Medulla oblongata (tissue), 1 donor: ENCODE measurements around the gene NUP210L.
"Not testable (repeated sequence)": the region's sequence is repeated elsewhere in the genome, so short reads cannot be mapped to it uniquely, and the experiment has no call there.

ENCODE experiments used
- DNase-seq: peaks from one replicate; pipeline ENCODE4 v3.0.0-alpha.2; 2015; ENCODE audit errors: extremely low spot score

The NUP210L gene

DNA sequence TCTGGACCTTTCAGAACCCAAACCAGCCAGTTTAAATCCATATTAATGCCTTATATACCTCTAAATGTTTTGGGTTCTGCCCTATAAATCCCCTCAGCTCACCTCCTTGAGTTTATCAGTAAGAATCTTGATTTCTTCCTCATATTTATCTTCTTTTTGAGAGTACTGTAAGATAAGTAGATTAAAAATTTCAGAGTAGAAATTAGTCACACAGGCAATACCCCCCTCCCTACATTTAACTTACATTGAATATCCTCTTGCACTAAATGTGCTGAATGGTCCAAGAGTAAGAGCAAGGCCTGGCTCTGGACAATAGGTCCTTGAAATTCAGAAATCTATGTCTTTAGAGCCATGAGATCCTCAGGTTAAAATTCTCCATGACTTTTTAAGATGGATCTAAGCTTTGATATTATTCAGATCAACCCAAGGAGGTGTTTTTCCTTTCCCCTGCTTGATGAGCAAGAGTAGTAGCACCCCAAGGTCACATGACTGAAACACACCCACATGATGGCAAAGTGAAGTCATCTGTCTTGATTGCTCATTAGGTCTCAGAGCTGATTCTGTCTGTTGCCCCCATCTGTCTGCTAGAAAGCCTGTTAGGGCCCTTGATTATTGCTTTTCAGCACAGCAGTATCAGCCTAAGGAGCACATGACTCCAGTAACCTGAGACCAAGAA is 15.8 kb upstream of the NUP210L start:
- no peak for DNase-seq

- DNase-seq, result no peak
Measured at GRCh38 chr1:154167461-154167860, 12.6 kb upstream of the NUP210L start.

- no peak for DNase-seq
Measured at GRCh38 chr1:154166207-154166606, 11.3 kb upstream of the NUP210L start.

DNA sequence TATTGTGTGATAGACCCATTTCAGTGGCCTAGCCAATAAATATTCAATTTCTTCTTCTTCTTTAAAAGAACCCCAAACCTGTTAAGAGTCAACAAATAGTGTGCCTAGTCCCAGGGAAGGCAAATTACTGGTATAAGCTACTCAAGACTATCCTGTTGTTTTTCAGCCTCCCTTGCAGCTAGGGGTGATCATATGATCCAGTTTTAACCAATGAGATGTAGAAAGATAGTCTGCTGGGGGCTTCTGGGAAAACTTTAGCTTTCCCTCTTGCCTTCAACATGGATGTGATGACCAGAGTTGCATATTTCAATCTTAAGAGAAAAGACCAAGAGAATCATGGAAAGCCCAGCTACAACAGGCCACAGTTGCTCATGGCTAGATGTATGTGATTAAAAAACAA is 4.7 kb upstream of the NUP210L start:
- DNase-seq, result no peak

- peak; percentile 35 for DNase-seq
Measured at GRCh38 chr1:154158307-154159125, 3.6 kb upstream of the NUP210L start.

DNA sequence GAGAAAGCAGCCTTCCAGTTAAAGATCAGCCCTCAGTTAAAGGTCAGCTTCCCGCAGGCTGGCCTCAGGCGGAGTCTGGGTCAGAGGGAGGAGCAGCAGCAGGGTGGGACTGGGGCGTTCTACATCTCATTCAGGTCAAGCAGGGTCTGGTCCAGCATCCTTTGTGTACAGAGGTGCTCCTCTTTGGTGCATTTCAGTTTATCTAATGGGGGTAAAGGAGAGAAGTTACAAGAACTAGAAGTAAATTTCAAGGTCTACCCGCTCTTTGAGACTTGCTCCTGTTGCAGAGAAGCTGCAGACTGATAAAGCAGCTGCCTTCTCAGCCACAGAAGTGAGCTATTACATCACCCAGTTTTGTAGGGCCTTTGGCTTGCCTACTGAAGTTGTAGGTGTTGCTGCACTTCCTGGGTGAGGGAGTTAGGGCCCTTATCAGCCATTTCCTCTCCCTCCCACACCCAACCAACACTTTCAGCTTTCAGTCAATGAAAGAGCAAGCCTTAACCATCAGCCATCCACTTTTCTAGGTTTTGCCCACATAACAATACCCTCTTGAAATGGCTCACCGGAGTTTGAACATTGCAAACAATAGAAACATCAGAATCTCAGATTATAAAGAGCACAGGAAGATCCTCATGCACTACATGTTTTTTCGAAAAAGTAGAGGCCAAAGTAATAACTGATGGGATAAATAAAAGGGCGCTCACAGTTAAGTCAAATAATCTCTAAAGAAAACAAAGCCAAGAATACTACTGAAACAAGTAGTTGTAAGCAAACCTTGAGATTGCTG is 2.8 kb upstream of the NUP210L start:
- DNase-seq, result no peak

- no peak for DNase-seq
Measured at GRCh38 chr1:154155251-154155650, 378 bp upstream of the NUP210L start.

DNA sequence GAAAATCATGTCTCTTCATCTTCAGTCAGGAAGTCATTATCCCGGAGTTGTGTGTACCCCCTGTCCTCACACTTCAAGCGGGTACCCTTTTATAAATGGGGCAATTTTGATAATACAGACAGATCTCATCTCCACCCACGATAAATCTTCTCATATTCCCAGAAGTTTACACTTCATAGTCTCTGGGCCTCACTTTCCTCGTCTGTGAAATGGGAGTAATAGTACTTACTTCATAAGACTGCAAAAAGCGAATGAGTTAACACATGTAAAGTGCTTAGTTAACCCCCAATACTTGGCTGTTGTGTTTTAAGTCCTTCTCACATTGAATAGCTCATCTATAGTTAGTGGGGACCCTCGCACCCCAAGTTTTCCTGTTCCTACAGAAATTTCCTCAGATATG is 820 bp downstream of the NUP210L start:
- DNase-seq, result no peak

DNA sequence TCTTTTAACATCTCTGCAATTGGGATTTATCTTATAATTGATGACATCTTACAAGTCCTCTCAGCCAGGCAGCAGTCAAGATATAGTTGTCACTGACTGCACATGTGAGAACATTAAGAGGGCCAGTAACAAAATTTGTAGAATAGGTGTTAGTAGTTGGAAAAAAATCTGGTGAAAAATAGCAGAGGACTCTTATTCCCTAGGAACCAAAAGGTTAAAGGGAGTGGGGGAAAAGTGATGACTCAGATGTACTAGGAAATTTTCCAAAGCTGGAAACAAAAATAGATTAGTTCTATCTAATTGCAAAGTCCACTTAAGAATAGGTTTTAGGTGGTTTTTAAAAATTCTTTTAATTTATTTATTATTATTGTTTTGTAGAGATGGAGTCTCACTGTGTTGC is 3.6 kb downstream of the NUP210L start:
- DNase-seq, result no peak

DNA sequence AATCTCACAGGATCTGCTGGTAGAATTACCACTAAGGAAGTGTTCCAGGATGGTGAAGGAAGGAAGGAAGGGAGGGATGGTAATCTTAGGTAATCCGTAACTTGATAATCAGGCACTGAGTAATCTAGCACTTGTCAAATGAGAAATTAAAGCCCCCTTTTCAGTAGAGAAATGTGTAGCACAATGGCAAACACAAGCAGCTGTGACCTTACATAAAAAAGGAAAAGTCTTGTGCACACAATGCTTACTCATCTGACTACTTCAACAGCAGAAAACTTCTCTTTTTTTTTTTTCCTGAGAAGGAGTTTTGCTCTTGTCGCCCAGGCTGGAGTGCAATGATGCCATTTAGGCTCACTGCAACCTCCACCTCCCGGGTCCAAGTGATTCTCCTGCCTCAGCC is 6.1 kb downstream of the NUP210L start:
- no peak for DNase-seq

DNA sequence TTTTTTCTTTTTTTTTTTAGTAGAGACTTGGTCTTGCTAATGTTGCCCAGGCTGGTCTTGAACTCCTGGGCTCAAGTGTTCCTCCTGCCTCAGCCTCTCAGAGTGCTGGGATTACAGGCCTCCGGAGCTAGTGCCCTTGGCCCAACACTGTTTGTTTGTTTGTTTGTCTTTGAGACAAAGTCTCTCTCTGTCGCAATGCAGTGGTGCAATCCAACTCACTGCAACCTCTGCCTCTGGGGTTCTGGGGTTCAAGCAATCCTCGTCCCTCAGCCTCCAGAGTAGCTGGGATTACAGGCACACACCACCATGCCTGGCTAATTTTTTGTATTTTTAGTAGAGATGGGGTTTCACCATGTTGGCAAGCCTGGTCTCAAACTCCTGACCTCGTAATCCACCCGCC is 7.4 kb downstream of the NUP210L start:
- DNase-seq, result not testable (repeated sequence)

DNA sequence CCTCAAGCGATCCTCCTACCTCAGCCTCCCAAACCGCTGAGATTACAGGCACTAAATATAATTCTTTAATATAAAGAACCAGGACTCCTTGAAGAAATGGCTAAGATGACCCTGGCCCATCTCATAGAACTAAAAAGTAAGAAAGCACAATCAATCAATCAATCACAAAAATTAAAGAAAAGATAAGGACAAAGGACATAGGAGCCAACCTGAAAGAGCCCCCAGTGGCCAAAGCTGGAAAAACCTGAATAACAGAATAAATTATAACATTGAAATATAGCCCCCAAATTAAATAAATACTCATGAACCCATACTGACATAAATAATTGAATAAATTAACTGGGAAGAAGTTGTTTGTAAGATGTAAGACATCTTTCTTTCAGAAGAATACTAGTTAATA is 8.9 kb downstream of the NUP210L start:
- DNase-seq, result no peak

- no peak for DNase-seq
Measured at GRCh38 chr1:154142358-154142757, 12.5 kb downstream of the NUP210L start.

DNA sequence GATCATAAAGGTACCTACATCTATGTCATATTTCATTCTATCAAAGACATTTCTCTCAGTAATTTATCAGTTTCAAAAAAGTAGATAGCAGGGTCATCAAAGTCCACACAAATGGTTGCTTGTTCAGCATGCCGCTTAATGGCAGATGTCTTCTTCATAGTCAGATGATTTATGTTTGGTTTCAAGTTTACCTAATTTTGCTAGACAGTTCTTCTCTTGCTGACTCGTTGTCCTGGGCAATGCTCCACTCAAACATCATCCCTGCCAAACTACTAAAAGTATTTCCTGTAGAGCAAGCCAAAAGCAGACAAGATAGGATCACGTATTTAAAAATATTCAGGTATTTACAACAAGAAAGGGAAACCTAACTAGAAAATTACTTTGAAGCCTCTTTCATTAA is 13.6 kb downstream of the NUP210L start:
- DNase-seq, result no peak

- DNase-seq, result no peak
Measured at GRCh38 chr1:154137888-154138287, 17.0 kb downstream of the NUP210L start.

- no peak for DNase-seq
Measured at GRCh38 chr1:154133256-154133655, 21.6 kb downstream of the NUP210L start.

DNA sequence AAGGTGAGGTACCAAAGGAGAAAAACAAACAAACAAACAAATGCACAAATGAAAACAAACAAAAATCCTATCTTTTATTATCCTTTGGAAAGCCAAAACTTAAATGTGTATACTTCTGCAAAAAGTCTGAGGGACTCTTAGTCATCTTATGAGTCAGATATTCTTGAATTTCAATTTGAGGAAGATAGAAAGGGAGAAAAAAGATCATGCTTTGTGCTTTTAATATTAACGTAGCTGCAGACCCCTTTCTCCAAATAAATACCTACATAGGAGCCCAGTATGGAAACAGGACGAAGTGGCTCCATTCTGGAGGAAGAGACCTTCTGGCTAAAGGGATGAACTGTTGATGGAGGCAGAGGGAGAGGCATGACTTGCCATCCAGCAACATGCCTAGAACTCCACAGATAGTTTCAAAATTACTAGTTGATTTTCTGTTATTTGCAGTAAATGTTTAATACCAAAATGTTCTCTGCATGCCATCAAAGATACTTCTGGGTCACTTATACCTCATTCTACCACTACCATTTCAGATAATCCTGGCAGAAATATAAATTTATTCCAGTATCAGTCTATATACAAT is 25.4 kb downstream of the NUP210L start:
- no peak for DNase-seq

DNA sequence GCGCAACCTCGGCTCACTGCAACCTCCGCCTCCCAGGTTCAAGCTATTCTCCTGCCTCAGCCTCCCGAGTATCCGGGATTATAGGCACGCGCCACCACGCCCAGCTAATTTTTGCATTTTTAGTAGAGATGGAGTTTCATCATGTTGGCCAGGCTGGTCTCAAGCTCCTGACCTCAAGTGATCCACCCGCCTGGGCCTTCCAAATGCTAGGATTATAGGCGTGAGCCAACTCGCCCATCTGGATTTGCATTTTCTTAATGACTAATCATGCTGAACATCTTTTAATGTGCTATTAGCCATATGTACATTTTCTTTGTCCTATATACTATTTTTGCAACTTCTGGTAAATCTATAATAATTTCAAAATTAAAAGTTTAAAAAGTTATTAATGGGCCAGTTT is 31.7 kb downstream of the NUP210L start:
- not testable (repeated sequence) for DNase-seq

GRCh38 chr1:154117642-154118041 is 37.2 kb downstream of the NUP210L start:
- DNase-seq, result no peak

DNA sequence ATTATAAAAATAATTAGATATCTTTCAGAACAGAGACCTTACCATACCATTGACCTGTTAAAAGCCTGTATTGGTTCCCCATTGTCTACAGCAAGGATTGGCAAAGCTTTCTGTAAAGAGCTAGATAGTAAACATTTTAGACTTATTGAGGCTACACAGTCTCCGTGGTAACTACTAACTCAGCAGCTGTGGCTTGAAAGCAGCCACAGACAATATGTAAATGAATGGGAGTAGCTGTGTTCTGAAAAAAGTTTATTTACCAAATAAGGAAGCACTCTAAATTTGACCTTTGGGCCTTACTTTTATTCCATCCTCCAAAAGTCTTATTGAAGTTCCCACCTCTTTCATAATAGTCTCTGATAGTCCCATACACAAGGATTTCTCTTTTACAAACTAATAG is 39.7 kb downstream of the NUP210L start:
- no peak for DNase-seq

GRCh38 chr1:154104433-154105082 is 50.3 kb downstream of the NUP210L start:
- DNase-seq, result no peak

GRCh38 chr1:154100141-154100540 is 54.7 kb downstream of the NUP210L start:
- DNase-seq, result not testable (repeated sequence)
